GM18867 (cell line): ENCODE results near the gene C17orf114.

Experiments
- ATAC-seq: cut with Tn5 transposase; IDR thresholded peaks from one replicate; pipeline ENCODE4 v1.9.1; 2021; ENCODE audit warnings: mild to moderate bottlenecking, moderate library complexity; ENCODE audit not compliant: unreplicated experiment

The C17orf114 gene

DNA sequence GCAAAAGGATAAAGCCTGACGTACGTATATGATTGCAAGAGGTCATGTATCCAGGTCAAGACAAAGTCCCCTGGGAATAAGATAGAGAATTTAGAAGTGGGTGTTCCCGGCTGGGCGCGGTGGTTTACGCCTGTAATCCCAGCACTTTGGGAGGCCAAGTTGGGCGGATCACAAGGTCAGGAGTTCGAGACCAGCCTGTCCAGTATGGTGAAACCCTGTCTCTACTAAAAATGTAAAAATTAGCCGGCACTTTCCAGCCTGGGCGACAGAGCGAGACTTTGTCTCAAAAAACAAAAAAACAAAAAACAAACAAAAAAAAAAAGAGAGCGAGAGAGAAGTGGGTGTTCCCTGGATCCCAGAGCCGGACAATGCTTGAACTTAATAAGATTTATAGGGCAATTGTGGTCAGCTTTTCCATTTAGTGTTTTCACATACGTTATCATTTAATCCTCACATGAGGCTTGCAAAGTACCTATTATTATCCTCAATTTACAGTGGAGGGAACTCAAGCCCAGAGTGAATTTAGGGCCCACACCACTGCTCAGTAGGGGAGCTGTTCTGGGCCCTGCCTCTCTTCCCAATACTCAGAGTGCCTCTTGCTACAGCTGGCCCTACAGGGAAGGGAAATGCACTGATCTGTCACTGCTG lies 13.8 kb downstream of the C17orf114 start:
- ATAC-seq: no peak

DNA sequence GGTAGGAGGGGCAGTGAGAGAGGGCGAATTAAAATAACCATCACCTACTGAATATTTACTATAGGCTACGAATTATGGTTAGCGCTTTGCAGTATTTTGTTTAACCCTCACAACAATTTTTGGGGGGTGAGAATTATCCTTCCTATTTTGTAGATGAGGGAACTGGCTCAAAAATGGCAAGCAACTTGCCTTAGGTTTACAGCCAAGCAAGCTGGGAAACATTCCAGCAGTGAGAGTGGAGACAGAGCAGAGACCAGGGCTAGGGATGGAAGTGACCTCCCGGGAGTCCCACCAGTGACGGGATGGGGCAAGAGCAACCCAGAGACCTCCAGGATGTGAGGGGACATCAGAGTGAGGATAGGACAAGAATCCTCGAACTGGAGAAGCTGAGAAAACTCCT lies 15.6 kb downstream of the C17orf114 start:
- no peak for ATAC-seq

DNA sequence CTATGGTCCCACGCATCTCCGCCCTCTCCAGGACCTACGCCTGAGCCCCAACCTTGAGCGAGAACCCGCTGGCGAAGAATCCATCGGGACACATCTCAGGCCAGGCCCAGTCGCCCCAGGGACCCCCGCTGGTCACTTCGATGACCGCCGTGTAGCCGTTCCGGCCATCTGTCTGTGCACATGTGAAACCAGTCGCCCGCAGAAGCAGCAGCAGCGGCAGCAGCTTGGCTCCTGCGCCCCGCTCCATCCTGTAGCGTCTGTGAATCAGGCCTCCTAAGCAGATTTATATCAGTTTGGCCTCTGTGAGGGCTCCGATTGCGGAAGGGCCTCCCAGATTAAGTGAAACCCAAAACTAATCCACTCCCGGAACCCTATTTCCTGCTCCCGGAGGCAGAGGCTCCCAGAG lies 16.0 kb downstream of the C17orf114 start, which contains the start of gene VMO1:
TSS of gene VMO1 (minus strand) at position 259 of the 406 bp plus-strand sequence. CDS start at position 247, 12 bp downstream.
- no peak for ATAC-seq

GRCh38 chr17:4785311-4786105 lies 16.6 kb downstream of the C17orf114 start:
- ATAC-seq: no peak

GRCh38 chr17:4782652-4783051 lies 19.5 kb downstream of the C17orf114 start:
- ATAC-seq: no peak

DNA sequence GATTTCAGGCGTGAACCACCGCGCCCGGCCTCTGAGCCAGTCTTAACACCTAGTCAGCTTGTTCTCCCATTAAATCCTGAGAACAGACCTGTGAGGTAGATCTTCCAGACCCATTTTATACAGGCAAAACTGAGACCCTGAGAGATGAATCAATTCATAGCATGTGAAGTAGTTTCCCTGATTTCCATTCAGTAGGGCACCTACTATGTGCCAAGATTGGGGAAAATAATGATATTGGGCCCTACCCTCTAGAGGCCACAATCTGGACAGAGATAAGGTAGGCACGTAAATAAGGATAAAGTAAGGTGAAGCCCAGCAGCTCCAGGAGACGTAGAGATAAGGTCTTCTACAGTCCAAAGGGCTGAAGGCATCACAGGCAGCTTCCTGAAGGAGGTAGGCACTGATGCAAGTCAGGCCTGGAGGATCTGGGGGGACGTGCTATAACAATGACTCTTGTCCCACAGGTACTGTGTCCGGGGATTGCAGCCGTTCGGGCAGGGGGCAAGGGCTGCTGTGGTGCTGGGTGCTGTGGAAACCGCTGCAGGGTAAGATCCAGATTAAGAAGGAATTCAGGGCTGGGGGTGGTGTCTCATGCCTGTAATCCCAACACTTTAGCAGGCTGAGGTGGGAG lies 21.7 kb downstream of the C17orf114 start:
- ATAC-seq: no peak

DNA sequence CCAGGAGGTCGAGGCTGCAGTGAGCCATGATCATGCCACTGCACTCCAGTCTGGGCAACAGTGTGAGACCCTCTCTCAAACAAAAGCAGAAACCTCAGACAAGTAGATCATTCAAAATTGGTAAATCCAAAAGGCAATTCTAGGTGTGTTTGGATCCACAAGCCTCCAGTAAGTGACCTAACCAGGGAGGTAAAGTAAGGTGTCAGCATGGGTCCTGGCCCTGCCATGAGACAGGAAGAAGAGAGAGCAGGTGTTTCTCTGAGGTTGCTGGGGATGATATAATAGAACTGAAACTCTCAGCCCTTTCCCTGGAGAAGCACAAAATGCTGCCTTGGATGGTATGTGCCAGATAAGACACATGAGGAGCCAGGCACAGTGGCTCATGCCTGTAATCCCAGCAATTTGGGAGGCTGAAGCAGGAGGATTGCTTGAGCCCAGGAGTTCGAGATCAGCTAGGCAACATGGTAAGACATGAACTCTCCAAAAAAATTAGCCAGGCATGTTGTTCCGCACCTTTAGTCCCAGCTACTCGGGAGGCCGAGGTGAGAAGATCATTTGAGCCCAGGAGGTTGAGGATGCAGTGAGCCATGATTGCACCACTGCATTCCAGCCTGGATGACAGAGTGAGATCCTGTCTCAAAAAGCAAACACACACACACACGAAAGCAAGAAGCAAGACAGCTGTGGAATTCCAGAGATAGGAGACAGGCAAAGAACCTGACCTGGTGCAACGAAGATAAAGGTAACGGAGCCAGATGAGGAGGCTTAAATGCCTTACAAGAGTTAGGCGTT lies 24.0 kb downstream of the C17orf114 start:
- no peak for ATAC-seq

DNA sequence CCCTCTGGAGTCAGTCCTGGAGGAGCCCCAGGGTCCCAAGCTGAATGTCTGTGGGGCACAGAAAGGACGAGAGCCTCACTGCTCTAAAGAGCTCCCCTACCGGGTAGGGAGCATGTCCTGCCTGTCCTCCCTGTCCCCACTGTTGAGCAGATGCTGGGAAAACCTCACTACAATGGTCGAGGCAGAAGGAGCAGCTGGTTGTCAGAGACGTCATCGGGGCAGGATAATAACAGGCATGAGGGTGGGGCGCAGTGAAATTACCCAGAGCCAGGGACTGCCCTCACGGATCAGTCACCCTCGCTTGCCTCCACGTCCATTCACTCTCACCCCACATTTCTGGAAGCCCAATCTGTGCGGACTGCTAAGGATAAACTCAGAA lies 29.9 kb downstream of the C17orf114 start:
- no peak for ATAC-seq

DNA sequence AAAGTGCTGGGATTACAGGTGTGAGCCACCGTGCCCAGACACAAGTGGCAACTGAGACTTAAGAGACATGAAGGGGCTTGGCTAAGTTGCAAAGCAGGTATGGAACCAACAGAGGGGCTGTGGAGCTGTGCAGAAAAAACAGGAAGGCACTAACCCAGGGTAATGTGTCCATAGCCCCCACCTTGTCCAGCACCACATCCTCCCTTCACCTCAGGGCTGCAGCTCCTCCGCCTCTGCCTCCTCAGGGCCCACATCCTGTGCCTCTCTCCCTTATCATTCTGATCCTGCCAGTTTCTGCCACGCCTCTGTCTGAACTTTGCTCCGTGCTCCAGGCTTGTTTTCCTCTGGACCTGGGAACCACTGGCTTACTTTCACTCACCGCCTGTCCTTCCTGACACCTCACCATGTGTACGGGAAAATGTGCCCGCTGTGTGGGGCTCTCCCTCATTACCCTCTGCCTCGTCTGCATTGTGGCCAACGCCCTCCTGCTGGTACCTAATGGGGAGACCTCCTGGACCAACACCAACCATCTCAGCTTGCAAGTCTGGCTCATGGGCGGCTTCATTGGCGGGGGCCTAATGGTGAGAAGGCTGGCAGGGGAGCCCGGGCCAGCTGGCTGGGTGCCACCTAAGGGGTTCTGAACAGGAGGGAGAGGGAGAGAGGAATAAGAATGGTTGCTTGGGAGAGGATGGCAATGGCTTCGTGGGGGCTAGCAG lies 30.5 kb downstream of the C17orf114 start, which contains the start of gene TM4SF5:
TSS of gene TM4SF5 (plus strand) at position 368 of the 716 bp plus-strand sequence. CDS start at position 405, 37 bp downstream.
- ATAC-seq: no peak

GRCh38 chr17:4769628-4770027 lies 32.5 kb downstream of the C17orf114 start:
- no peak for ATAC-seq

GRCh38 chr17:4768298-4768697 lies 33.8 kb downstream of the C17orf114 start:
- ATAC-seq: no peak

GRCh38 chr17:4766723-4767122 lies 35.4 kb downstream of the C17orf114 start:
- ATAC-seq: no peak

DNA sequence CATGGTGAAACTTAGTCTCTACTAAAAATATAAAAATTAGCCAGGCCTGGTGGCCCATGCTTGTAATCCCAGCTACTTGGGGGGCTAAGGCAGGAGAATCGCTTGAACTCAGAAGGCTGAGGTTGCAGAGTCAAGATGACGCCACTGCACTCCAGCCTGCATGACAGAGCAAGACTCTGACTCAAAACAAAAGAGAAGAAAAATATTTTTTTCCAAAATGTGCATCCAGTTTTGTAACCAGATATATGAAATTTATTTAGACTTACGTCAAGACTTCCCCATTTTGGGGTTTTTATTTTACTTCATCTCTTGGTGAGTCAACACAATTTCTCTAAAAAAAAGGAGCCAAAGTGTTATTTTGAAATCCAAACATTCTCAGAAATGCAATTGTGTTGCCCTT lies 35.9 kb downstream of the C17orf114 start:
- ATAC-seq: no peak

DNA sequence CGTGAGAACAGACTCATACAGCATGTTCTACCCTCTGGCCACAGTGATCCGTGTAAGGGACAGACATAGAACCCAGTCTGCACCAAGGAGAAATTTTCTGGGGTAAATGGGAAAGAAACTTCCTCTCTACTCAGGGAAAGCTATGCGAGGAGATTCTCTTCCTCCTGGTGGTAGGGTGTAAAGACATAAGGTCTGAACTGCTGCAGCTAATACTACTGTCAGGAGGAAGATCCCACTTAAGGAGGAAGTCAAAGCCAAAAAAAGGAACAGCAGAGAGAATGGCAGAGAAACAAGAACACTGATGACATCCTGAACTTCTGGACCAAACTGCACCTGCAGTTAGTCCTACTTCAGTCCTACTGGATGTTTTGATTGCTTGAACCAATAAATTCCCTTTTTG lies 37.5 kb downstream of the C17orf114 start:
- ATAC-seq: no peak

- no peak for ATAC-seq
Measured at GRCh38 chr17:4759776-4760236, 42.3 kb downstream of the C17orf114 start.

DNA sequence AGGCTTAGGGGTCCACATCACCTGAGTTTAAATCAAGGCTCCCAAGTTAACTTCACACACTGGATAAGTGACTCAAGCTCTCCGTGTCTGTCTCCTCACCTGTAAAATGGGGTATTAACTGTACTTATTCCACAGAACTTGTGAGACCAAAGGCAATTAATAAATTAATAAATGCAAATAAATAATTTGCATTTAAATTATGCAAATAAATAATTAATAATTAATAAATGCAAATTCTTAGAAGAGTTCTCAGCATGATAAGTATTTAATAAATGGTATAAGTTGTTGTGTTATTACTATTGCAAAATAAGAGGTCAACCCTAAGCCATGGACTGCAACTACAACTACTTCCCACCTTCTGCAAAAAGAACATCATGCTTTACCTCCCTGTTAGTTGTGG lies 48.7 kb downstream of the C17orf114 start:
- no peak for ATAC-seq

DNA sequence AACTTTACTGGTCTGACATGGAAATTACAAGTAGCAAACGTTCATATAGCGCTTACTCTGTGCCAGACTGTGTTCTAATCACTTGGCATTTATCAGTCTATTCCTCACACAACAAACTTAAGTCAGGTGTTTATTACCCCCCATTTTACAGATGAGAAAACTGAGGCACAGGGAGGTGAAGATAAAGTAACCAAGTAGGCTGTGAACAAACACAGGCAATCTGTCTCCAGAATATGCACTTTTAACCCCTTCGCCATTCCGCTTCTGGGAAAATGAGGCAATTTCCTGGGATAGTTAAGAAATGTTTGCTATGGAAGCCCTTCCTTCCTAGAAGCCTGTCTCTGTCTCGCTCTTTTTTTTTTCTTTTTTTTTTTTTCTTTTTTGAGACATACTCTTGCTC lies 50.2 kb downstream of the C17orf114 start:
- ATAC-seq: no peak
